Measurements from ENCODE around the gene TSPOAP1. TPM values are rescaled to one million over a fixed set of nuclear protein-coding genes. Genes with fewer than 3 reads are reported as not detected.

Gene TSPOAP1
- total RNA-seq, 1 donor from 2014 or later = 30.1 TPM

GRCh38 chr17:58317421-58318064 is 11.1 kb downstream of the TSPOAP1 start:
- no peak for DNase-seq

- DNase-seq = no peak
Observed at GRCh38 chr17:58316260-58316960, 12.2 kb downstream of the TSPOAP1 start.

GRCh38 chr17:58315750-58316149 is 12.8 kb downstream of the TSPOAP1 start:
- no peak for DNase-seq

- no peak for DNase-seq
Observed at GRCh38 chr17:58315281-58315711, 13.3 kb downstream of the TSPOAP1 start.

GRCh38 chr17:58314706-58315015 is 13.9 kb downstream of the TSPOAP1 start:
- no peak for DNase-seq

GRCh38 chr17:58313815-58314705 is 14.5 kb downstream of the TSPOAP1 start:
- DNase-seq = no peak

- no peak for DNase-seq
Observed at GRCh38 chr17:58312829-58313228, 15.8 kb downstream of the TSPOAP1 start.

- DNase-seq = no peak
Observed at GRCh38 chr17:58312021-58312630, 16.5 kb downstream of the TSPOAP1 start.

- no peak for DNase-seq
Observed at GRCh38 chr17:58311429-58311894, 17.1 kb downstream of the TSPOAP1 start.

- DNase-seq = no peak
Observed at GRCh38 chr17:58310511-58311428, 17.8 kb downstream of the TSPOAP1 start.

- no peak for DNase-seq
Observed at GRCh38 chr17:58309918-58310259, 18.7 kb downstream of the TSPOAP1 start.

GRCh38 chr17:58308985-58309917 is 19.3 kb downstream of the TSPOAP1 start:
- no peak for DNase-seq

- no peak for DNase-seq
Observed at GRCh38 chr17:58308173-58308984, 20.2 kb downstream of the TSPOAP1 start.

GRCh38 chr17:58307468-58308172 is 21.0 kb downstream of the TSPOAP1 start:
- no peak for DNase-seq

- no peak for DNase-seq
Observed at GRCh38 chr17:58306131-58306951, 22.3 kb downstream of the TSPOAP1 start.

GRCh38 chr17:58305626-58306025 is 23.0 kb downstream of the TSPOAP1 start:
- DNase-seq = no peak

GRCh38 chr17:58304750-58305486 is 23.7 kb downstream of the TSPOAP1 start:
- no peak for DNase-seq
